T follicular helper cell (primary cell): ENCODE data around the gene MINDY2.
"Not testable (repeated sequence)": the region's sequence is repeated elsewhere in the genome, so short reads cannot be mapped to it uniquely, and the experiment has no call there.

Experiments
- DNase-seq: peaks from one replicate; pipeline ENCODE4 v3.0.0-alpha.2; 2020; ENCODE audit warnings: low read depth

The MINDY2 gene

GRCh38 chr15:58749532-58750337 lies 21.4 kb upstream of the MINDY2 start, which contains the start of gene ADAM10:
Gene ADAM10 (minus strand): TSS chr15:58749707. CDS start chr15:58749534, 173 bp downstream.
- peak; percentile 97 for DNase-seq

DNA sequence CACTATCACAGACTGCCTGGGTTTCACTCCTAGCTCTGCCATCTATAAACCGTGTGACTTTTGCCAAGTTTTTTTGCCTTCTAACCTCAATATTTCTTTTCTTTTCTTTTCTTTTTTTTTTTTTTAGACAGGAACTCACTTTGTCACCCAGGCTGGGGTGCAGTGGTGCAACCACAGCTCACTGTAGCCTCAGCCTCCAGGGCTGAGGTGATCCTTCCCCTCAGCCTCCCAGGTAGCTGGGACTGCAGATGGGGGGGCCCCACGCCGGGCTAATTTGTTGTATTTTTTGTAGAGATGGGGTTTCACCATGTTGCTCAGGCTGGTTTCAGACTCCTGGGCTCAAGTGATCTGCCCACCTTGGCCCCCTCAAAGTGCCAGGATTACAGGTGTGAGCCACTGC lies 18.4 kb upstream of the MINDY2 start:
- no peak for DNase-seq

- DNase-seq, result no peak
Measured at GRCh38 chr15:58755350-58755749, 15.8 kb upstream of the MINDY2 start.

GRCh38 chr15:58755956-58756355 lies 15.1 kb upstream of the MINDY2 start:
- DNase-seq, result no peak

- DNase-seq, result no peak
Measured at GRCh38 chr15:58758141-58758540, 13.0 kb upstream of the MINDY2 start.

DNA sequence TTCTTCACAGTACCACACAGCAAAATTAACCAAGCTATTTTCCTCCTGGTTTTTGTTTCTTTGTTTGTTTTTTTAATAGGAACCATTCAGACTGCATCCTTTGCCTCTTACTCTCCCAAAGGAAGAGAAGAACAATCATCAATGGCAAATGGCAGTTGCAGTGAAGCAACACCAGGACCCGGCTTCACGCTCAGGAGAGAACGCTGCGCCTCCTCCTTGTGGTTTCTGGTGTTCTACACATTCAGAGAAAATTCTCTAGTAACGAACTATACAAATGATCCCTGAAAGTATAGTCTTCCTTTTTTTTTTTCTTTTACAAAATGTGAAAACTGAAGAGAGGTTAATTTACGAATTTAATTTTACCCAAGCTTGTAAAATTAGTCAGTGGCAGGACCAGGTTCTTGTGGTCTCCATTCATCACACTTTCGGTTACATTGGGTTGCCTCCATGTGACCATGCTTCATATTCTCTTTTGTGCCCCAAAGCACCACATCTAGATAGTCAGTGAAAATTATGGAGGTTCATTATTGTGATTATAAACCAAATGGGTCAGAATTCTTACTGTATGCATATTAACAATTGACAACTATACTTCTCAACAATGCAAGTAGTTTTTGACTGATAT lies 10.6 kb upstream of the MINDY2 start:
- DNase-seq, result no peak

DNA sequence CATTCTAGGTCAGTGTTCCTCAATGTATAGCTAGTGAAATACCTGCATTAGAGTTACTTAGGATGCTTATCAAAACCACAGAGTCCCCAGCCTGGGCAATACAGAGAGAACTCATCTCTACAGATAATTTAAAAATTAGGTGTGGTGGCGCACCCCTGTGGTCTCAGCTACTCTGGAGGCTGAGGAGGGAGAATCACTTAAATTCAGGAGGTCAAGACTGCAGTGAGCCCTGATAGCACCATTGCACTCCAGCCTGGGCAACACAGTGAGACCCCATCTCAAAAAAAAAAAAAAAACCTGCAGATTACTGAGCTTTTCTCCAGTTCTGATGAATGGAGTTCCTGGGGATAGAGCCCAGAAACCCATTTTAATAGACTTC lies 10.1 kb upstream of the MINDY2 start:
- DNase-seq, result no peak

DNA sequence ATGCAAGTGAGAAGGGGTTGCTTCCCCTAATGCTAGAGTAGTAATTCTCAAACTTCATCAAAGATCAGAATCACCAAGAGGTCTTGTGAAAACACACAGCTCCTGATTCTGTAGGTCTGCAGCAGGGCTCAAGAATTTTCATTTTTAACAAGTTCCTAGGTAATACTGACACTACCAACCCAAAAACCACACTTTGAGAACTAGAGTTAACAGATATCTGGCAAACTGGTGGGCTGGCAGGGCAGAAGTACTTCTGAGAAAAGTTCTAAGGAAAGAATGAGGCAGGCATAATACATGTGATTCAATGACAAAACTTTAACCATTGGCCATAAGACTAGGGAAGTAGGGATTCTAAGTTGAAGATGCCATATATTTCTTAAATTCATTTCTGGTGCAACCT lies 8.8 kb upstream of the MINDY2 start:
- no peak for DNase-seq

DNA sequence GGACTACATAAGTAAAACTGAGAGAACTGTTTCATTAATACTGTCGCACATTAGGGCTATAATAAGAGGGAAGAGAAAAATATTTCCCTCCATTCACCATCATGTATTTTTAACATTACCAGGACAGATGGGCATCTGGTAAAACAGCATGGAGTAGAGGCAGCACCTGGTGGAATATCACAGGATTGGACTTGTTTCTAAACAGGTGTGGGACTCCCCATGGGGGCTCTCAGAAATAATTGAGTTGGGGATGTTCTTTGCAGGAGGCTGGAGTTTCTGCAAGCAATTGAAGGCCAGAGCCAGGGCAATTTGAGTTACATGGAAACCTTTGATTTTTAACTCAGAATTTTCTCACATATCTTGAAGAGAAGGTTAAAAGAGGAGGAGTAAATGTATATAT lies 8.4 kb upstream of the MINDY2 start:
- DNase-seq, result no peak

DNA sequence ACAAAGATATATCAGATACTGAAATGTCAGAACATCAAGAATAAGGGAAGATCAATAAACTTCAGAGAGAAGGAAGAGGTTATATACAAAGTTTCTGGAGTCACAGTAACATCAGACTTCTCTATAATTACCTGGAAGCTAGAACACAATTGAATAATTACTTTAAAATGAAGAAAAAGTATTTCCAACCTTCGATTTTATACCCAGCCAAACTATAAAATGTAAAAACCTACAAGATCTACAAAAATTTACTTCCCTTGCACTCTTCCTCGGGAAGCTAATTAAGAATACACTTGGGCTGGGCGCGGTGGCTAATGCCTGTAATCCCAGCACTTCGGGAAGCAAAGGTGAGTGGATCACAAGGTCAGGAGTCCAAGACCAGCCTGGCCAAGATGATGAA lies 6.6 kb upstream of the MINDY2 start:
- no peak for DNase-seq

DNA sequence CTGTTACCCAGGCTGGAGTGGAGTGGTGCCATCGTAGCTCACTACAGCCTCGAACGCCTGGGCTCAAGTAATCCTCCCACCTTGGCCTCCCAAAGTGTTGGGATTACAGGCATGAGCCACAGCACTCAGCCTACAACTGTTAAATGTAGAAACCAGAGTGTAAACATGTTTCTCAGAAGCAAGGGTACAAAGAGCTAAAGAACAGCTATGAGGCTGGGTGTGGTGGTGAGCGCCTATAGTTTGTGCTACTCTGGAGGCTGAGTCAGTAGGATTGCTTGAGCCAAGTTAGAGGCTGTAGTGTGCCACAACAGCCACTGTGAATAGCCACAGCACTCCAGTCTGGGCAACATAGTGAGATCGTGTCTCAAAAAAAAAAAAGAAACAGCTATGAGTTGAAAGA lies 4.8 kb upstream of the MINDY2 start:
- no peak for DNase-seq

- not testable (repeated sequence) for DNase-seq
Measured at GRCh38 chr15:58768601-58769004, 2.5 kb upstream of the MINDY2 start.

GRCh38 chr15:58770519-58770856 lies 614 bp upstream of the MINDY2 start:
- peak; percentile 12 for DNase-seq

- DNase-seq, result no peak
Measured at GRCh38 chr15:58771621-58772250, 634 bp downstream of the MINDY2 start.

GRCh38 chr15:58773024-58773423 lies 1.9 kb downstream of the MINDY2 start:
- no peak for DNase-seq

- no peak for DNase-seq
Measured at GRCh38 chr15:58775402-58775801, 4.3 kb downstream of the MINDY2 start.

DNA sequence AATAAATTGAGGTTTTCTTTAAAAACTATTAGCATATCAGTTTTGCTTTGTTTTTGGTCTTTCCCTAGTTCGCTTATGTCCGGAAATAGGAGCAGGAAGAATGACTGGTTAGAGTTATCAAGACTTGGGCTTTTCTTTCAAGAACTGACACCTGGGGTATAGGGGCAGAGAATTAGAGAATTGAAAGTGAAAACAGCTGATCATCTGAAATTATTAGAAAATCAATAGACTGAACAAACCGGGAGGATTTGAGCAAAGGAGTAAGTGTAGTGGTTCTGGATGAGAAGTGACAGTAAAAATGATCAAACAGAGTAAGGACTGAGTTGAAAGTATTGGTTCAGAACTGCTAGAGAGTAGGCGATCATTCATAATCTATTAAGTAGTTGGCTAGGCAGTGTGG lies 6.0 kb downstream of the MINDY2 start:
- DNase-seq, result no peak

DNA sequence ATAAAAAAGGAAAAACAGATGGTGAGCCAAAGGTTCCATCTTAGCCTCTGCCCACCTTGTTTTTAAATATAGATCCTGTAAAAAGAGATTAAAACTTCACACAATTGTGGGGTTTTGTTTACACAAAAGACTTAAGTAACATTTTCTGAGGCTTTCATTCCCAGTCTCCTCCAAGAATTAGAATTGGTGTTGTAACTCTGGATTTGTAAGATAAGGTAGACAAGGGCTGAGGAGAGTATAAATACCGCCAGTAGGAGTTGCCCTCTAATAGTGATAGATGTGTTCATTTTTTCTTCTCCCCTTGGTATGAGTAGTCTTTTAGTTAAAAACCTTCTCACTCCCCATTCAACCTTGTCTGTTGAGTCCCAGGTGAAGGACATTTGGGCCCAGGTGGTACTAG lies 8.5 kb downstream of the MINDY2 start:
- no peak for DNase-seq

GRCh38 chr15:58785355-58785754 lies 14.3 kb downstream of the MINDY2 start:
- DNase-seq, result no peak

GRCh38 chr15:58788056-58788710 lies 17.1 kb downstream of the MINDY2 start:
- no peak for DNase-seq

DNA sequence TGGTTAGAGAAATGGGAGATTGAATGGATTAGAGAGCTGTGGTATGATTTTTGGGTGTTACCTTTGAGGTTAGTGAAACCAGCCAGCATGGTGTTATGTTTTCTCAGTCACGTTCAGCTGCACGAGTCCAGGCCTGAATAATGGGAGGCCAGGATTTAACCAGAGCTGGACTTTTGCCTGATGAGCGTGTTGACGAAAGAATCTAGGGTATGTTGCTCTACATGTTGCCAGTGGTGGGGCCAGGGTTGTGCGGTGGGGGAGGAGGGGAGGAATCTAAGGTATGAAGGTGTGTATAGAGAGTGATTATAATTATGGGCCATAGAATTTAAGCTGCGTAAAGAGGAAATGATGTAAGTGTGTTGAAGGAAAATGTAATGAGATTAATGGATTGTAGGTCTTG lies 22.8 kb downstream of the MINDY2 start:
- no peak for DNase-seq

GRCh38 chr15:58795825-58796224 lies 24.7 kb downstream of the MINDY2 start:
- DNase-seq, result no peak

- DNase-seq, result no peak
Measured at GRCh38 chr15:58797505-58797904, 26.4 kb downstream of the MINDY2 start.
